IMR-90 (cell line): ENCODE data around the gene KIAA0825. TPM values are rescaled to one million over a fixed set of nuclear protein-coding genes. Genes with fewer than 3 reads are reported as not detected.

Experiments
- ATAC-seq: fragments of 200-7000 bp; cut with Tn5 transposase; 2 replicates; pipeline ENCODE4 v1.9.1; 2020; ENCODE audit warnings: low read depth, mild to moderate bottlenecking, moderate library complexity
- BruUV-seq: library from RNA; stranded (reverse); fragments of 400-500 nt; replicated peaks from 2 replicates; lab custom pipeline; 2021; lab: Mats Ljungman, UMichigan
- CTCF ChIA-PET: fragments of 300-600 bp; formaldehyde crosslinking; extraction: SDS; loops from one replicate; lab custom pipeline; 2021; ENCODE audit warnings: antibody characterized with exemption; lab: Yijun Ruan, JAX
- POLR2A ChIA-PET: fragments of 300-600 bp; sonication (Branson Sonifier 250); formaldehyde crosslinking; loops from one replicate; lab custom pipeline; 2022; ENCODE audit warnings: antibody characterized with exemption; ENCODE audit not compliant: unreplicated experiment; lab: Charles Lee
- DNase-seq: peaks from one replicate; pipeline ENCODE4 v3.0.0; 2013
- H2AFZ ChIP-seq: replicated peaks from 2 replicates; pipeline ENCODE3; 2013; ENCODE audit warnings: low read length, mild to moderate bottlenecking; ENCODE audit not compliant: poor library complexity
- H2AK5ac ChIP-seq: 2 replicates; pipeline ENCODE4 v1.6.1; 2013; ENCODE audit warnings: low read depth, low read length, inconsistent platforms
- H2AK9ac ChIP-seq: replicated peaks from 2 replicates; pipeline ENCODE3; 2013; ENCODE audit warnings: mild to moderate bottlenecking, low read depth, low read length, moderate library complexity; ENCODE audit not compliant: poor library complexity
- H2BK120ac ChIP-seq: 2 replicates; pipeline ENCODE4 v1.6.1; 2013; ENCODE audit warnings: low read depth, low read length, inconsistent platforms
- H2BK15ac ChIP-seq: 3 replicates; pipeline ENCODE4 v1.6.1; 2013; ENCODE audit warnings: low read depth, low read length, inconsistent platforms
- H2BK20ac ChIP-seq: 2 replicates; pipeline ENCODE4 v1.6.1; 2013; ENCODE audit warnings: low read depth, mild to moderate bottlenecking, inconsistent platforms, low read length, moderate library complexity
- H2BK5ac ChIP-seq: 2 replicates; pipeline ENCODE4 v1.6.1; 2013; ENCODE audit warnings: mild to moderate bottlenecking, low read depth, low read length, inconsistent platforms; ENCODE audit not compliant: poor library complexity, severe bottlenecking
- H3K14ac ChIP-seq: replicated peaks from 2 replicates; pipeline ENCODE4 v1.6.1; 2013; ENCODE audit warnings: low read depth, low read length, inconsistent platforms
- H3K18ac ChIP-seq: 2 replicates; pipeline ENCODE4 v1.6.1; 2013; ENCODE audit warnings: low read depth, low read length, control low read depth
- H3K23ac ChIP-seq: 2 replicates; pipeline ENCODE4 v1.6.1; 2013; ENCODE audit warnings: low read depth, low read length, inconsistent platforms
- H3K27ac ChIP-seq: 2 replicates; pipeline ENCODE4 v1.5.1; 2013; ENCODE audit warnings: mild to moderate bottlenecking, control low read depth, low read length; ENCODE audit not compliant: insufficient read depth
- H3K27me3 ChIP-seq: 2 replicates; pipeline ENCODE4 v1.6.1; 2013; ENCODE audit warnings: low read length; ENCODE audit not compliant: control insufficient read depth, insufficient read depth
- H3K36me3 ChIP-seq: 2 replicates; pipeline ENCODE4 v1.6.1; 2013; ENCODE audit warnings: low read length, mixed read lengths; ENCODE audit not compliant: control insufficient read depth, insufficient read depth
- H3K4ac ChIP-seq: 2 replicates; pipeline ENCODE4 v1.6.1; 2013; ENCODE audit warnings: low read depth, low read length, inconsistent platforms
- H3K4me1 ChIP-seq: 2 replicates; pipeline ENCODE4 v1.6.1; 2013; ENCODE audit warnings: low read length, mixed read lengths; ENCODE audit not compliant: control insufficient read depth, insufficient read depth
- H3K4me2 ChIP-seq: 2 replicates; pipeline ENCODE4 v1.6.1; 2013; ENCODE audit warnings: low read depth, mild to moderate bottlenecking, control low read depth, low read length, moderate library complexity
- H3K4me3 ChIP-seq: 2 replicates; pipeline ENCODE4 v1.5.1; 2013; ENCODE audit warnings: low read depth, mild to moderate bottlenecking, control low read depth, low read length, moderate library complexity; ENCODE audit not compliant: insufficient read depth
- H3K56ac ChIP-seq: 2 replicates; pipeline ENCODE4 v1.6.1; 2013; ENCODE audit warnings: low read length, inconsistent platforms; ENCODE audit not compliant: insufficient read depth; ENCODE audit errors: extremely low read depth
- H3K79me1 ChIP-seq, 2 experiments: 2 replicates each; pipeline ENCODE4 v1.6.1; 2013; ENCODE audit warnings: low read length in 2 of 2, inconsistent platforms in 1 of 2, low read depth in 1 of 2
- H3K9ac ChIP-seq: 2 replicates; pipeline ENCODE4 v1.6.1; 2013; ENCODE audit warnings: low read depth, low read length, control low read depth
- H3K9me1 ChIP-seq: 2 replicates; pipeline ENCODE4 v1.6.1; 2013; ENCODE audit warnings: low read length, inconsistent platforms; ENCODE audit not compliant: insufficient read depth
- H3K9me3 ChIP-seq: 2 replicates; pipeline ENCODE4 v1.6.1; 2013; ENCODE audit warnings: low read length; ENCODE audit not compliant: control insufficient read depth, insufficient read depth
- H4K20me1 ChIP-seq: 2 replicates; pipeline ENCODE4 v1.6.1; 2013; ENCODE audit warnings: low read length, inconsistent platforms; ENCODE audit not compliant: insufficient read depth
- H4K5ac ChIP-seq: 2 replicates; pipeline ENCODE4 v1.6.1; 2013; ENCODE audit warnings: mild to moderate bottlenecking, low read depth, low read length, control low read depth
- H4K8ac ChIP-seq, 2 experiments: 2 replicates each; pipeline ENCODE4 v1.6.1; 2013; ENCODE audit warnings: low read depth in 2 of 2, low read length in 2 of 2, control low read depth in 1 of 2, inconsistent platforms in 1 of 2
- H4K91ac ChIP-seq: 2 replicates; pipeline ENCODE4 v1.6.1; 2013; ENCODE audit warnings: low read depth, low read length, inconsistent platforms; ENCODE audit not compliant: insufficient read depth
- CEBPB ChIP-seq: IDR thresholded peaks from 2 replicates; pipeline ENCODE4 v1.6.1; 2012; ENCODE audit warnings: low read depth, low read length, improper control_type of control experiment
- CHD1 ChIP-seq: IDR thresholded peaks from 2 replicates; pipeline ENCODE4 v1.6.1; 2012; ENCODE audit warnings: low read depth, low read length, improper control_type of control experiment
- MAZ ChIP-seq: IDR thresholded peaks from 2 replicates; pipeline ENCODE4 v1.6.1; 2012; ENCODE audit warnings: low read depth, mild to moderate bottlenecking, low read length, improper control_type of control experiment, moderate library complexity, borderline replicate concordance
- MXI1 ChIP-seq: IDR thresholded peaks from 2 replicates; pipeline ENCODE4 v1.6.1; 2012; ENCODE audit warnings: low read depth, mild to moderate bottlenecking, low read length, moderate library complexity, borderline replicate concordance
- WGBS, 2 experiments: methylation state at CpG; one replicate each; pipeline versions ENCODE4 v1.1.5 to v1.1.7; 2013; ENCODE audit warnings: missing lambda C conversion rate in 2 of 2; ENCODE audit not compliant: insufficient read length in 1 of 2; ENCODE audit errors: extremely low coverage in 2 of 2; 5-methylcytosine and 5-hydroxymethylcytosine counted together
- dilution Hi-C: fragments of 300-500 bp; cut with HindIII; formaldehyde crosslinking; loops from one replicate; pipeline ENCODE4 v1.14.3; 2018; ENCODE audit warnings: low sequenced_read_pairs; ENCODE audit not compliant: unreplicated experiment
- in situ Hi-C: fragments of 300-500 bp; cut with MboI; formaldehyde crosslinking; loops from 3 replicates; pipeline ENCODE4 v1.14.3; 2019; ENCODE audit warnings: low sequenced_read_pairs, inconsistent platforms, mixed read lengths
- intact Hi-C: fragments of 100-400 bp; cut with micrococcal nuclease; formaldehyde crosslinking; loops from 2 replicates; pipeline ENCODE4 v1.10.0; 2022
- polyA plus RNA-seq, 3 experiments: library from polyadenylated mRNA; depleted of rRNA; stranded (reverse); fragments of >200 nt; gene quantifications; 2 replicates each; pipeline ENCODE4 v1.2.3, GENCODE V29; 2012; ENCODE audit warnings: low replicate concordance in 1 of 3
- total RNA-seq: library from RNA; depleted of rRNA; stranded (reverse); fragments of >200 nt; gene quantifications from 2 replicates; pipeline ENCODE4 v1.2.3, GENCODE V29; 2012
- TF ChIP-seq, protein P1 (sequence below): conservative IDR thresholded peaks from 2 replicates; pipeline ENCODE4 v1.5.1; 2012; ENCODE audit warnings: mild to moderate bottlenecking, low read depth, low read length, improper control_type of control experiment

KIAA0825 gene
- total and polyA plus RNA-seq, 2 of the 4 experiments (the other 2 are of a cell fraction), result 0.46 to 1.8 TPM

DNA sequence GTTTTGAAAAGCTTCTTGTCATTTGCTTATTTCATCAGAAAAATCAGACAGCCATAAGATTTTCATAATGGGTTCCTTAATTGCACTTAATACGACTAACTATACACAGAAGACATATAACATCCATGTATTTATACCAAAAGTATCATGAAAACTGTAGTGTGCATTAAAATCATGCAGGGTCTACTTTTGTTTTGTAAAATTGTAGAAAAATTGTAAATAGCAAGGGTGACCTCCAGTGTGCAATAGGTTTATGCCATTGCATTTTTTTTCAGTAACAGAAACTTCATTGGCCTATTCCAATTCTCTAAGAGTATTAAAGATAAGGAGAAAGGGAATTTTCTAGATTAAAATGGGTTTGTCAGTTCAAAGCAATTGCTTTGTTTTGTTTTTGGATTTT is 307.6 kb downstream of the KIAA0825 start:
- Histone ChIP-seq H2AFZ (no peak overlapping the region), H3K4ac (no peak overlapping the region), H2BK15ac (no peak overlapping the region), H4K20me1 (no peaks in the 10 kb centered on the region), H3K4me1 (peaks cover 2% of the 10 kb centered on the region; the same call in 1 of the 2 replicates), H3K9me1 (no peaks in the 10 kb centered on the region), H3K9me3 (no peaks in the 10 kb centered on the region), H3K27ac (no peak overlapping the region), H3K18ac (no peak overlapping the region), H4K91ac (no peak overlapping the region), H3K23ac (no peak overlapping the region), H3K79me1 (no peaks in the 10 kb centered on the region), H2AK5ac (no peak overlapping the region), H4K5ac (no peak overlapping the region), H3K27me3 (no peaks in the 10 kb centered on the region), H3K4me3 (no peak overlapping the region), H2BK20ac (no peak overlapping the region), H3K56ac (no peak overlapping the region), H2AK9ac (no peak overlapping the region), H3K14ac (no peak overlapping the region), H3K36me3 (no peaks in the 10 kb centered on the region), H2BK120ac (no peak overlapping the region), H2BK5ac (no peak overlapping the region), H3K4me2 (no peak overlapping the region), H3K9ac (no peak overlapping the region), H4K8ac (no peak overlapping the region)
- no peak for DNase-seq
- BruUV-seq, result no TSS peak
- POLR2A ChIA-PET, result no interaction called here
- CTCF ChIA-PET, result interaction anchor here (1.1 kb wide), 1 partner anchor 9 kb away, joined by 3 read pairs; no protein-coding TSS in a partner anchor
- no peak for TF ChIP-seq MAZ
- no peak for TF ChIP-seq CEBPB
- no peak for TF ChIP-seq CHD1
- TF ChIP-seq, protein P1, sequence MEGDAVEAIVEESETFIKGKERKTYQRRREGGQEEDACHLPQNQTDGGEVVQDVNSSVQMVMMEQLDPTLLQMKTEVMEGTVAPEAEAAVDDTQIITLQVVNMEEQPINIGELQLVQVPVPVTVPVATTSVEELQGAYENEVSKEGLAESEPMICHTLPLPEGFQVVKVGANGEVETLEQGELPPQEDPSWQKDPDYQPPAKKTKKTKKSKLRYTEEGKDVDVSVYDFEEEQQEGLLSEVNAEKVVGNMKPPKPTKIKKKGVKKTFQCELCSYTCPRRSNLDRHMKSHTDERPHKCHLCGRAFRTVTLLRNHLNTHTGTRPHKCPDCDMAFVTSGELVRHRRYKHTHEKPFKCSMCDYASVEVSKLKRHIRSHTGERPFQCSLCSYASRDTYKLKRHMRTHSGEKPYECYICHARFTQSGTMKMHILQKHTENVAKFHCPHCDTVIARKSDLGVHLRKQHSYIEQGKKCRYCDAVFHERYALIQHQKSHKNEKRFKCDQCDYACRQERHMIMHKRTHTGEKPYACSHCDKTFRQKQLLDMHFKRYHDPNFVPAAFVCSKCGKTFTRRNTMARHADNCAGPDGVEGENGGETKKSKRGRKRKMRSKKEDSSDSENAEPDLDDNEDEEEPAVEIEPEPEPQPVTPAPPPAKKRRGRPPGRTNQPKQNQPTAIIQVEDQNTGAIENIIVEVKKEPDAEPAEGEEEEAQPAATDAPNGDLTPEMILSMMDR, result 0 out of 2 replicates have a peak, but pooled peaks have one; percentile 15
- TF ChIP-seq MXI1, result no peak
- no CpG with 5 or more reads among the region's 1 CpG for WGBS, 2 experiments
- no peak for ATAC-seq
- intact Hi-C loops, result loop anchor here (5.0 kb wide), 1 partner anchor 154 kb away; no protein-coding TSS in a partner anchor
- in situ Hi-C loops, result no loop called here
- dilution Hi-C loops, result no loop called here
